Muscle of back (tissue), 11 donors: ENCODE data around the gene SFTA2. TPM values are rescaled to one million over a fixed set of nuclear protein-coding genes. Genes with fewer than 3 reads are reported as not detected.
"Not testable (repeated sequence)": the region's sequence is repeated elsewhere in the genome, so short reads cannot be mapped to it uniquely, and the experiment has no call there.

Experiments
- DNase-seq, 3 donors: peaks; one replicate each; pipeline versions ENCODE4 v3.0.0 to v3.0.0-alpha.2; 2013
- polyA plus RNA-seq, 10 donors: library from polyadenylated mRNA; unstranded; fragments of 120-200 nt; gene quantifications; one replicate each; pipeline ENCODE4 v1.2.1, GENCODE V29; 2013; ENCODE audit not compliant: insufficient read length in 10 of 10

The SFTA2 gene
- polyA plus RNA-seq, 10 donors = 0.29 TPM; not detected in 9

DNA sequence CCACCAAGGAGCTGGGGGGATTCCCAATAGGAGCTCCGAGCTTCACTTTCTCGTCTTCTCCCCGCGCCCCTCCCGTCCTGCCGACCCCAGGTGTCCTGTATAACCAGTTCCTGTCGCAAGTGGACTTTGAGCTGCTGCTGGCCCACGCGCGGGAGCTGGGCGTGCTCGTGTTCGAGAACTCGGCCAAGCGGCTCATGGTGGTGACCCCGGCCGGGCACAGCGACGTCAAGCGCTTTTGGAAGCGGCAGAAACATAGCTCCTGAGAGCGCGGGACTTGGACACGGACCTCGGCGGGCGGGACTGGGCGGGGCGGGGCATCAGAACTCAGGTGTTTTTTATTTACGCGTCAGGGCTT lies 18.3 kb downstream of the SFTA2 start:
- no peak for DNase-seq

DNA sequence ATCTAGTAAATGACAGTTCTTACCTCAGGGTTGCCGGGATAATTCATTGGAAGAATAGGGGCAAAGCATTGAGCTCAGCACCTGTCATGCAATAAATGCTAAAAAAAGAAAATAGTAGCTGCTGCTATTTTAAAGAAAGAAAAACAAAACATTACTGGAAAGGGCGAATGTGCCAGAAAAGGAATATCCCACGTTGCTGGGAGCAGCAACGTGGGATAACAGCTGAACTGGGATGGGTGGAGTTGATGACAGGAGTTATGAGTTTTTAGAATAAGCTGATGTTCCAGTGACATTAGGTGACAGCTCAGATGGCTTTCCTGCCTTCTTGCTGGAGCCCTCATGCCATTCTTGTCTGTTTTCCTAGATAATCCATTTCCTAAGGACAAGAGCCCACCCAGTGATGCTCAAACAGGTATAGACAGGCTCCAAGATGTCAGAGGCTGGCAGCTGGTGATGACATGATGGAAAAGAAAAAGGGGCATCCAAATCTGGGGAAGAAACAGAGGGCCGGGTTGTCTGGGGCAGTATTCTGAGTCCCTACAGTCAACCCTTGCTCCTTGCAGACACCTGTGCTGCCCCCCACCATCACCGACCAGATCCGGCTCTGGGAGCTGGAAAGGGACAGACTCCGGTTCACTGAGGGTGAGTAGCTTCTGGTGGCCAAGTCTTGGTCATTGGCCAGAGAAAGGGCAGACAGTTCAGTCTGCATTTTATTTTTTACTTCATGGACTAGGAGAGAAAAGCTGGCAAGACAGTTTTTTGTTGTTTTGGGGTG lies 19.0 kb downstream of the SFTA2 start:
- DNase-seq = no peak

DNA sequence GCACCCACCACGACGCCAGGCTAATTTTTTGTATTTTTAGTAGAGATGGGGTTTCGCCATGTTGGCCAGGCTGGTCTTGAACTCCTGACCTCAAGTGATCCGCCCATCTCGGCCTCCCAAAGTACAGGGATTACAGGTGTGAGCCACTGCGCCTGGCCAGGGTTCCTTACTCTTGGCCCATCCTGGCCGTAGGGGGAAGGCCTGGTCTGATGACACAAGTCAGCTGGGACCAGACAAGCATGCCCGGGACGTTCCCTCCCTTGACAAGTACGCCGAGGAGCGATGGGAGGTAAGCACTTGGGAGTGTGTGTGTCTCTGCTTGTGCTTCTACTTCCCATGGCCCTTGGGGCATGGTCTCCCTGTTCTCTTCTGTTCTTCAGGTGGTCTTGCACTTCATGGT lies 21.5 kb downstream of the SFTA2 start:
- not testable (repeated sequence) for DNase-seq

DNA sequence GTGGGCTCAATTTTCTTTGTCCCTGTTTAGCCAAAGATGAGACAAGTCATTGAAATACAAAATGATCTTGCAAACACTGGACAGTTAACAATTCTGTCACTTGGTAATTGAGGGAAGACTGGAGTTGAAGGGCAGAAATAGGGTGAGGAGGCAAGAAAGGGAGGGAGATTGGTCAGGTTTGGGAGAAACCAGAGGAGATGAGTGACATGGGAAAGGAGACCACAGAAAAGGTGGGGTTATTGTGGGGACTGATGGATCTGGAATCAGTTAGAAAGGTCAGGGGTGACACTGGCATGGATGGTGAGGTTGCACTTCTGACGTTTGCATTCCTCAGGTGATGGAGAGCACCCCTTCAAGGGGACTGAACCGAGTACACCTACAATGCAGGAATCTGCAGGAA lies 23.3 kb downstream of the SFTA2 start:
- no peak for DNase-seq

DNA sequence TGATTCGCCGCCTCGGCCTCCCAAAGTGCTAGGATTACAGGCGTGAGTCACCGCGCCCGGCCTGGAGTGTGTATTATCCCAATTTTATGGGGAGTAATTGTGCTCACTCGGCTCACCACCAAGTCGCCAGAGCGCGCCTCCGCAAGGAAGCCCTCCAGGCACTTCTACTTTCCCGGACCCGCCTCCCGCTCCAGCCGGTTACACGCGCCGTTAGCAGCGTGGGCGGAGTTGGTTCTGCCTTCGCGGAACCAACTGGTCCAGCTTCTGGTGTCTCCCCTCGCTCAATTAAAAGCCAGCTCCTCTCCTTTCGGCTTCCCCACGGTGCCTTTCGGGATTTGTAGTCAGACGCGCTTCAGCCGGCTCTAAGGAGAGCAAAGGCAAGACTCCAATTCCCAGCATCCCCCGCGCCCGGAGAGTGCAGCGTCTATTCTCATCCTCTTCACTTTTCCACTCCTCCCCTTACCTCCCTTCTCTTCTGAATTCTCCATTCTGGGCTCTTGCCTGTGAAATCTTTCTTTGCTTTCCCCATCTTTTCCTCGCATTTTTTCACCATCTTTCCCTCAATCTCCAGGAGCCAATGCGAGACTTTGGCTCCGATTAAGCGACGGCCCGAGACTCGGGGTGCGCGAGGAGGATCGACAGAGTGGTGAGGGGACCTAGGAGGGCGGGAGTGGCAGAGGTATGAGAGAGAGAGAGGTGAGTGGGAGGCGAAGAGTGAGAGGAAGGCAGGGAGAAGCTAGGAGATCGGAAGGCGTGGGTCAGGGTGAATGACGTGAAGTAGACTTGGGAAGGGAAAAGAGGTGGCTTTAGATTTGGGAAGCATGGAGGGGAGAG lies 24.0 kb downstream of the SFTA2 start, which contains the start of gene GTF2H4:
GTF2H4 (plus strand) TSS at position 450 of the 834 bp plus-strand sequence.
- peak; percentile 99 for DNase-seq

DNA sequence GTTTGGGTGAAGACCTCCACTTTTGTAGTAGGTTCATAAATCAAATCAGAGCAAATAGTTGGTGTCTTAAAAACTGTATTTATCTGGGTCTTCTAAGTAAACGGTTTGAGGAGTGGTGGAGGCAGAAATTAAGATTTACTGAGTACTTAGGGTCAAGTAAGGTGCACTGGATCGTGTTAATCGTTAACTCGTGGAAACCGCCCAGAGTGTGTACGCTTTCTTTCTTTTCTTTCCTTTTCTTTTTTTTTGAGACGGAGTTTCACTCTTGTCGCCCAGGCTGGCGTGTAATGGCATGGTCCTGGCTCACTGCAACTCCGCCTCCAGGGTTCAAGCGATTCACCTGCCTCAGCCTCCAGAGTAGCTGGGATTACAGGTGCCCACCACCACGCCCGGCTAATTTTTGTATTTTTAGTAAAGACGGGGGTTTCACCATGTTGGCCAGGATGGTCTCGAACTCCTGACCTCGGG lies 24.6 kb downstream of the SFTA2 start:
- DNase-seq = not testable (repeated sequence)

DNA sequence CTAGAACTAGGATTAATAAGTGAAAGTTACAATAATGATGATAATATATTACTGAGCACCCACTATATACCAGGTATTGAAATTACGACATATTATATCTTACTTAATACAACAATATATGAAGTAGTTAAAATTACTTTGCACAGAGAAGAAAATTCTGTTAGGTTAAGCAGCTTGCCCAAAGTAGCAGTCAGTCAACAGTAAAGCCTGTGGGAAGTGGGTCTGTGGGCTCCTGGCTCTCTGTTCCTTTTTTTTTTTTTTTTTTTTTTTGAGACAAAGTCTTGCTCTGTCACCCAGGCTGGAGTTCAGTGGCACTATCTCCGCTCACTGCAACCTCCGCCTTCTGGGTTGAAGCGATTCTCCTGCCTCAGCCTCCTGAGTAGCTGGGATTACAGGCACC lies 28.7 kb downstream of the SFTA2 start:
- DNase-seq = no peak

DNA sequence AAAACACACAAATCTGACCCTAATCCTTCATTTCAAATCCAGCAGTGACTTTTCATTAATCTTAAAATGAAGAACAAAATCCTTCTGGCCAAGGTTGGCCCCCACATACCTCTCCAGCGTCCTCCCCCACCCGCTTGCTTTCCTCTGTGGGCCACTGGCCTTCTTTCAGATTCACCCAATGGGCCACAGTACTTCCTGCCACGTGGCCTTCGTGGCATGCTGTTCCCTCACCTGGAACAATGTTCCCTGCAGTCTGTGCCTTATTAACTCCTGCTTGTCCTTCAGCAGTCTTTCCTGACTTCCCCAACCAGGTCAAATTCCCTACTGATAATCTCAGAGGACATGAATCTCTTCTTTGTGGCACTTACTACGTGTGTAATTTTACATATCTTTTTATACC lies 29.3 kb downstream of the SFTA2 start:
- no peak for DNase-seq

DNA sequence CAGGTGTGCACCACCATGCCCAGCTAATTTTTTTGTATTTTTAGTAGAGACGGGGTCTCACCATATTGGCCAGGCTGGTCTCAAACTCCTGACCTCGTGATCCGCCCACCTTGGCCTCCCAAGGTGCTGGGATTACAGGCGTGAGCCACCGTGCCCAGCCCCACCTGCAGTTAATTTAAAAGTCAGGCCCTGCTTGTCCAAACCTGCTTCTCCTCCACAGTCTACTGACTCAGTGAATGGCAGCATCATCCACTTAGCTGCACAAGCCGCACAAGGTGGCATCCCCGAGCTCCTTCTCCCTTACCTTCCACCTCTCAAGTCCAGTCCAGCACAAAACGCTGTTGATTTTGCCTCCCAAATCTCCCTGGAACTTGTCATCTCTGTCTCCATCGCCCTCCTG lies 29.8 kb downstream of the SFTA2 start:
- not testable (repeated sequence) for DNase-seq

DNA sequence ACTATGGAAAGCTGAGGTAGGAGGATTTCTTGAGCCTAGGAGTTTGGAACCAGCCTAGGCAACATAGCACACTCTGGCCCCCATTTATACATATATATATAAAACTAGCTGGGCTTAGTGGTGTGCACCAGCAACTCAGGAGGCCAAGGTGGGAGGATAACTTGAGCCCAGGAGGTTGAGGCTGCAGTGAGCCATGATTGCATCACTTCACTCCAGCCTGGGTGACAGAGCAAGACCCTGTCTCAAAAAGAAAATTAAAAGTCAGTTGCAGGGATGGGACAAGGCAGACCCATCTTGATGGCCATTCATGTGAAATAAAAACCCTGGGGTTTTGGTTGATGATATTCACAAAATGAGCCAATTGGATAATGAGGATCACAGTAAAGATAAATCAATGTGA lies 30.5 kb downstream of the SFTA2 start:
- no peak for DNase-seq

DNA sequence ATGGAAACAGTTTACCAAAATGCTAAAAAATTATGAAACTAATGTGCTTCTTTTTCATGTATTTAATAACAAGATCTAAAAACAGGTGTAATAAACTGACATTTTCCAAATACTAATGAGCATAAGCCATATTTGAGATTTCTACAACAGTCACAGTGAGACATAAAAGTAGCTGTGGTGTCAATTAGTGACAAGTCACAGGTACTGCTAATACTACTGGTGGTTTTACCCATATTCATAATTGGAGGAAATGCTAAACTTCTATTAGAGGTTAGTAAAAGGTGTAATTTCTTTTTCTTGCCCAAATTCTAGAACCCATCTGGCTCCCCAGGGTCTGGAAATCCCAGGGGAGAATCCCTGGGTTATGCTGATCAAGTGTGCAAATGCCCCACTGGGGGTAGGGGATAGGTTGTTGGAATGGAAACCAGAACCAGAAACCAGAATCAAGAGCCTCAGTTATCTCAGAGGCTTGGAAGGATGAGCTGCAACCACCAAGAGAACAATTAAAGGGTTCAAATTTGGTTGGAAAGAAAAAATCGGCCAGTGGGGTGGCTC lies 31.0 kb downstream of the SFTA2 start:
- no peak for DNase-seq

DNA sequence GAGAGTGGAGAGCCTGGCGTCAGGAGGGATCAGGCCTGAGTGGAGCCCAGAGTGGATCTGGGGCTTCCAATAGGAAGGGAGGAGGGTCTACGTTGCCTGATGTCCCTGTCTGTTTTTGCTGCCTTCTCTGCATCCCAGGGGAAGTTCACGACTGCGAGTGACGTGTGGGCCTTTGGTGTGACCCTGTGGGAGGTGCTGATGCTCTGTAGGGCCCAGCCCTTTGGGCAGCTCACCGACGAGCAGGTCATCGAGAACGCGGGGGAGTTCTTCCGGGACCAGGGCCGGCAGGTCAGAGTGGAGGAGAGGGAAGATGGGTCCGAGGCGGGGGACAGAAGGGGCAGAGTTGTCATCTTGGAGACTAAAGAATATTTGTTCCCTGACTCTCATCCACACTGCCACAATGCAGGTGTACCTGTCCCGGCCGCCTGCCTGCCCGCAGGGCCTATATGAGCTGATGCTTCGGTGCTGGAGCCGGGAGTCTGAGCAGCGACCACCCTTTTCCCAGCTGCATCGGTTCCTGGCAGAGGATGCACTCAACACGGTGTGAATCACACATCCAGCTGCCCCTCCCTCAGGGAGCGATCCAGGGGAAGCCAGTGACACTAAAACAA lies 33.1 kb downstream of the SFTA2 start:
- DNase-seq = no peak

DNA sequence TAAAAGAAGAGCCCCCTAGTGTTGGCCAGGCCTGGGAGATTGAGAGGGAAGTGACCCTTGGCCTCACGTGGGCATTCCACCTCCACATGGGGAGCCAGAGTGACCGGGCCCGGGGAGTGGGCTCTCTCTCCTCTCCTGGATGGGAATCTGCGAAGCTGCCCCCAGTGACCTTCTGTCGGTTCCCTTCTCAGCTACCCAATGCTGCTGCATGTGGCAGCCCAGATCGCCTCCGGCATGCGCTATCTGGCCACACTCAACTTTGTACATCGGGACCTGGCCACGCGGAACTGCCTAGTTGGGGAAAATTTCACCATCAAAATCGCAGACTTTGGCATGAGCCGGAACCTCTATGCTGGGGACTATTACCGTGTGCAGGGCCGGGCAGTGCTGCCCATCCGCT lies 34.1 kb downstream of the SFTA2 start:
- no peak for DNase-seq

DNA sequence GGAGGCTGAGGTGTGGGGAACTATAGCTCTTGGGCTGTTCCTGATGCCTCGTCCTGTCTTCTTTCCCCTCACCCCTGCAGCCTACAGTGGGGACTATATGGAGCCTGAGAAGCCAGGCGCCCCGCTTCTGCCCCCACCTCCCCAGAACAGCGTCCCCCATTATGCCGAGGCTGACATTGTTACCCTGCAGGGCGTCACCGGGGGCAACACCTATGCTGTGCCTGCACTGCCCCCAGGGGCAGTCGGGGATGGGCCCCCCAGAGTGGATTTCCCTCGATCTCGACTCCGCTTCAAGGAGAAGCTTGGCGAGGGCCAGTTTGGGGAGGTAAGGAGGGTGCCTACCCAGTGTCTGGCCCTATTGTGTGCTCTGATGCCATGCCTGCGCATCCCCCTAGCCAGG lies 35.4 kb downstream of the SFTA2 start:
- no peak for DNase-seq

DNA sequence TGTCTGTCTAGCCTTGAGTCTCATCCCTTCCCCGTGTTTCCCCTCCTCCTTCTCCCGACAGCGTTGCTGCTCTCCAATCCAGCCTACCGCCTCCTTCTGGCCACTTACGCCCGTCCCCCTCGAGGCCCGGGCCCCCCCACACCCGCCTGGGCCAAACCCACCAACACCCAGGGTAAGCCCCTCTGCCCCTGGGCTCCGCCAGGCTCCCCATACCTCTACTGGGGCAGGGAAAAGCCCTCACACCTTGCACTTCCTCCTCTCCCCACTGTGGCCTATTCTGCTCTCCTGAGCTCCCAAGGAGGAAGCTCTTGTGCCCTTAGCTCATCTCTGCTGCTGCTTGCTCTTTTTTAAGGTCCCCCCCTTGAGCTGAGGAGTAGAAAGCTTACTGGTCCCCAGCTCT lies 36.6 kb downstream of the SFTA2 start:
- no peak for DNase-seq

DNA sequence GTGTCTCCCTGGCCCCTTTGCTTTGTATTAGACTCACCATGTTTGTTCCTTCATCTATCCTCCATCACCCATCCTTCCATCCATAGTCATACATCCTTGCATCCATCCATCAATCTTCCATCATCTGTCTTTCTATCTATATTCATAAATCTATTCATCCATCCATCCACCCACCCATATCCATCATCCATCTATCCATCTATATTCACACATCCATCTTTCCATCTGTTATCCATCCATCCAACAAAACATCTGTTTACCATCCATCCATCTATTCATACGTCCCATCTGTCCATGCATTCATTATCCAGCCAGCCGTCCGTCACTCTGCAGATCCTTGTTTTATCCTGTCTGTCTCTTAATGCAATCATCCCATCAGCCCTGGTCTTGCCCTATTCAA lies 37.0 kb downstream of the SFTA2 start:
- no peak for DNase-seq

DNA sequence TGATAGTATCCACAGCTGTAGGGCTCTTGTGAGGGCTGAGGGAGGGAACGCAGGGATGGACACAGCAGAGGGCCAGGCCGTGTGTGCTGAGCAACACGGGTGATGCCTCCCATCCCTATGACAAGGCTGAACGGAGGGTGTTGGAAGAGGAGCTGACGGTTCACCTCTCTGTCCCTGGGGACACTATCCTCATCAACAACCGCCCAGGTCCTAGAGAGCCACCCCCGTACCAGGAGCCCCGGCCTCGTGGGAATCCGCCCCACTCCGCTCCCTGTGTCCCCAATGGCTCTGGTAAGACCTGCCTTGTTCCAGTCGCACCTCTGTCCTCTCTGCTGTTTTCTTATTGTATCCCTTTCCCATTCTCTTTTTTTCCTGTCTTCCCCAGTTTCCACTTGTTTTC lies 37.6 kb downstream of the SFTA2 start:
- DNase-seq = no peak

DNA sequence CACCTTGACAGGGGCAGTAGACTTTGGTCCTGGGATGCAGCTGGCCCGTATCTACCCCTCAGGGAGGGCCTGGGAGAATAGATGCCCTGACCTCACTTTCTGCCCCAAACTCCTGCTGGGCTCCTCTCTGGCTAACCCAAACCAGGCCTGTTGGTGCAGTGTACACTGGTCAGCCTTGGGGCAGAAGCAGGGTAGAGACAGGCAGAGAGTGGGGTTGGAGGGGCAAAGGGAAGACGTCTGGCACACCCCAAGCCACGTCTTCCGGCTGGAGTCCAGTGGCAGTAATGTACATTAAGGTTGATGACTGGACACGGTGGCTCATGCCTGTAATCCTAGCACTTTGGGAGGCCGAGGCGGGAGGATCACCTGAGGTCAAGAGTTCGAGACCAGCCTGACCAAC lies 38.3 kb downstream of the SFTA2 start:
- no peak for DNase-seq

DNA sequence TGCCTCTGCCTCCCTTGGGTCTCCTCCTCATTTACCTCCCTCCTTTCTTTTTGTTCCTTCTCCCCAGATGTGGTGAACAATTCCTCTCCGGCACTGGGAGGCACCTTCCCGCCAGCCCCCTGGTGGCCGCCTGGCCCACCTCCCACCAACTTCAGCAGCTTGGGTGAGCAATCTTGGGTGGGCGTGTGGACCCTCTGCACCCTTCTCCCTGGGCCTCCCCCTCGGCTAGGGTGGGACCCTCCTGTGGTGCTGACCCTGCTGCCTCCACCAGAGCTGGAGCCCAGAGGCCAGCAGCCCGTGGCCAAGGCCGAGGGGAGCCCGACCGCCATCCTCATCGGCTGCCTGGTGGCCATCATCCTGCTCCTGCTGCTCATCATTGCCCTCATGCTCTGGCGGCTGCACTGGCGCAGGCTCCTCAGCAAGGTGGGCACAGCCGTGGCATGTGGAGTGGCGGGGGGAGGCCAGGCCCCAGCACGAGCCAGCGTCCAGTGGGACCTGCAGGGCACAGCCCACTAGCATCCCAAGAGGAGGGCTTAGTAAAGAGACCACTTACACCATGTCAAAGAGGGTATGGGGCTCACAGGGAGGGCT lies 38.9 kb downstream of the SFTA2 start:
- DNase-seq = no peak

DNA sequence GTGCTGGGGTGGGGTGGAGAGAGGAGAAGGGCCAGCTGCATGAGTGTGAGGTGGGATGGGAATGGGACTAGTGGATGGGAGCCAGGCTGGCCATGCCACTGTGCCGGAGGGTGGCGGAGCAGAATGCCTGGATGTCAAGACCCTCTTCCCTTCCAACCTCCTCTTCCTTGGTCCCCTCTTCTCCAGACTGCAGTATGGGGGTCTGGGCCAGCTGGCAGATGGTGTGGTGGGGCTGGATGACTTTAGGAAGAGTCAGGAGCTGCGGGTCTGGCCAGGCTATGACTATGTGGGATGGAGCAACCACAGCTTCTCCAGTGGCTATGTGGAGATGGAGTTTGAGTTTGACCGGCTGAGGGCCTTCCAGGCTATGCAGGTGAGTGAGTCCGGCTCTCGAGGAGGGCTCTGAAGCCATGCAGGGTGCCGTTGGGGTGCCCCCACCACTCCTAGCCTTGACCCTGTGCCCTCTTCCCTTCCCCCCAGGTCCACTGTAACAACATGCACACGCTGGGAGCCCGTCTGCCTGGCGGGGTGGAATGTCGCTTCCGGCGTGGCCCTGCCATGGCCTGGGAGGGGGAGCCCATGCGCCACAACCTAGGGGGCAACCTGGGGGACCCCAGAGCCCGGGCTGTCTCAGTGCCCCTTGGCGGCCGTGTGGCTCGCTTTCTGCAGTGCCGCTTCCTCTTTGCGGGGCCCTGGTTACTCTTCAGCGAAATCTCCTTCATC lies 40.0 kb downstream of the SFTA2 start:
- no peak for DNase-seq

DNA sequence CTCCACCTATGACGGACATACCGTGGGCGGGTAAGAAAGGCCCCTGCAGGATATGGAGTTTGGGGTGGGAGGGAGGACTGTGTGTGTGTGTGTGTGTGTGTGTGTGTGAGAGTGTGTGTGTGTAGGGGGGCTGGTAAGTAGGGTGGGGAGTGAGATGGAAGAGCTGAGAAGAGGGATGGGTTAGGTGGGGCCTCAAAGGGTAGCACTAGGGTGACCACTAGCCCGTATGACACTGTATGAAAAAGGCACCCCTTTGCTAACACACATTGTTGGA lies 40.6 kb downstream of the SFTA2 start:
- no peak for DNase-seq
